Iris pigment epithelial cell (primary cell): ENCODE measurements around the gene KRTAP16-1.
A peak's percentile ranks its signal among the peaks of the same experiment; 100 is the strongest.

Experiments
- DNase-seq: peaks from one replicate; pipeline ENCODE4 v3.0.0-alpha.2; 2011; ENCODE audit warnings: low read depth

The KRTAP16-1 gene

GRCh38 chr17:41329279-41329948, 20.3 kb upstream of the KRTAP16-1 start:
- DNase-seq = peak; percentile 57

- DNase-seq = no peak
These were observed 19.1 kb upstream of the KRTAP16-1 start for GRCh38 chr17:41328207-41328606.

- DNase-seq = no peak
These were observed 18.5 kb upstream of the KRTAP16-1 start for GRCh38 chr17:41327411-41328120.

GRCh38 chr17:41326173-41327145, 17.4 kb upstream of the KRTAP16-1 start:
- no peak for DNase-seq

GRCh38 chr17:41325611-41326010, 16.5 kb upstream of the KRTAP16-1 start:
- DNase-seq = no peak

- no peak for DNase-seq
These were observed 16.0 kb upstream of the KRTAP16-1 start for GRCh38 chr17:41325126-41325525.

- peak; percentile 9 for DNase-seq
These were observed 15.3 kb upstream of the KRTAP16-1 start for GRCh38 chr17:41324180-41325075.

- no peak for DNase-seq
These were observed 14.1 kb upstream of the KRTAP16-1 start for GRCh38 chr17:41322903-41323895.

- DNase-seq = peak; percentile 77
These were observed 13.2 kb upstream of the KRTAP16-1 start for GRCh38 chr17:41322094-41322902.

- no peak for DNase-seq
These were observed 9.1 kb upstream of the KRTAP16-1 start for GRCh38 chr17:41318231-41318630.

- no peak for DNase-seq
These were observed 6.8 kb upstream of the KRTAP16-1 start for GRCh38 chr17:41315814-41316445.

GRCh38 chr17:41315204-41315794, 6.2 kb upstream of the KRTAP16-1 start, which contains the start of gene KRTAP17-1:
Gene KRTAP17-1 (minus strand): TSS chr17:41315710. CDS start chr17:41315650, 60 bp downstream.
- DNase-seq = no peak

GRCh38 chr17:41311111-41311510, 2.0 kb upstream of the KRTAP16-1 start:
- no peak for DNase-seq

- DNase-seq = no peak
These were observed 725 bp downstream of the KRTAP16-1 start for GRCh38 chr17:41308251-41308917.

- peak; percentile 23 for DNase-seq
These were observed 1.5 kb downstream of the KRTAP16-1 start for GRCh38 chr17:41307647-41308046.

- DNase-seq = no peak
These were observed 5.0 kb downstream of the KRTAP16-1 start for GRCh38 chr17:41304091-41304490.

GRCh38 chr17:41302981-41303380, 6.1 kb downstream of the KRTAP16-1 start:
- no peak for DNase-seq
